H1 (cell line): ENCODE measurements around the gene ADGRG1.

ENCODE experiments used
- CTCF ChIP-seq, 3 experiments: IDR thresholded peaks; 1 replicate in 2 of 3; 2 replicates in 1 of 3; pipeline versions ENCODE4 v1.5.1 to v1.6.1; 2011; ENCODE audit warnings: low read length in 3 of 3, mild to moderate bottlenecking in 3 of 3, inconsistent platforms in 2 of 3, low read depth in 1 of 3, moderate library complexity in 1 of 3; ENCODE audit not compliant: insufficient read depth in 1 of 3; ENCODE audit errors: control extremely low read depth in 1 of 3
- GABPA ChIP-seq: IDR thresholded peaks from 2 replicates; pipeline ENCODE4 v1.6.1; 2011; ENCODE audit warnings: mild to moderate bottlenecking, low read length, moderate library complexity, borderline replicate concordance; ENCODE audit not compliant: insufficient read depth
- TEAD4 ChIP-seq: IDR thresholded peaks from 2 replicates; pipeline ENCODE4 v1.6.1; 2012; ENCODE audit warnings: low read depth, low read length, inconsistent platforms, mixed read lengths
- TF ChIP-seq, protein P1 (sequence below): IDR thresholded peaks from 2 replicates; pipeline ENCODE4 v1.6.1; 2011; ENCODE audit warnings: low read length, improper control_type of control experiment

GRCh38 chr16:57661936-57662906, 33.8 kb downstream of the ADGRG1 start:
- no peak for TF ChIP-seq GABPA
- TF ChIP-seq CTCF (IDR thresholded peaks at IDR 0.05; ENCODE audit: control extremely low read depth in 1 of 3, insufficient read depth in 1 of 3, low read depth in 1 of 3, low read length in 3 of 3) = no peak
- TF ChIP-seq TEAD4 = no peak
- TF ChIP-seq, protein P1, sequence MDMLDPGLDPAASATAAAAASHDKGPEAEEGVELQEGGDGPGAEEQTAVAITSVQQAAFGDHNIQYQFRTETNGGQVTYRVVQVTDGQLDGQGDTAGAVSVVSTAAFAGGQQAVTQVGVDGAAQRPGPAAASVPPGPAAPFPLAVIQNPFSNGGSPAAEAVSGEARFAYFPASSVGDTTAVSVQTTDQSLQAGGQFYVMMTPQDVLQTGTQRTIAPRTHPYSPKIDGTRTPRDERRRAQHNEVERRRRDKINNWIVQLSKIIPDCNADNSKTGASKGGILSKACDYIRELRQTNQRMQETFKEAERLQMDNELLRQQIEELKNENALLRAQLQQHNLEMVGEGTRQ = no peak
